ENCODE measurements around the gene SMARCE1.

DNA sequence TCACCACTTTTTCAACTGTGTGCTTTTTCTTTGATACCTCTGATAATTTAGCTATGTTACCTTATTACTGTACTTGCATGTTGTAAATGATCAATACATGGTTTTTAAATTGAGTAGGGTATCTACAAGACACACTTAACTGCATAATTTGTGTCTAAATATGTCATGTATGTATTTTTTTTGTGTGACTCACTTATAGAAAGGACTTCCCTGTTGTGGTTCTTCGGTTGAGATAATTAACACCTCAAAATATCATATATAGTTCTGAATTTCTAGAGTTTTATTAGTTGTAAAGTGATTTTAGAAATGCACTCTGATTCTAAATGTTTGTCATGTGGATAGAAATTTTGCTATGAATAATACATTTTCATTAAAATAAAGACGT, 31.9 kb upstream of the SMARCE1 start:
- TF ChIP-seq, protein P1, sequence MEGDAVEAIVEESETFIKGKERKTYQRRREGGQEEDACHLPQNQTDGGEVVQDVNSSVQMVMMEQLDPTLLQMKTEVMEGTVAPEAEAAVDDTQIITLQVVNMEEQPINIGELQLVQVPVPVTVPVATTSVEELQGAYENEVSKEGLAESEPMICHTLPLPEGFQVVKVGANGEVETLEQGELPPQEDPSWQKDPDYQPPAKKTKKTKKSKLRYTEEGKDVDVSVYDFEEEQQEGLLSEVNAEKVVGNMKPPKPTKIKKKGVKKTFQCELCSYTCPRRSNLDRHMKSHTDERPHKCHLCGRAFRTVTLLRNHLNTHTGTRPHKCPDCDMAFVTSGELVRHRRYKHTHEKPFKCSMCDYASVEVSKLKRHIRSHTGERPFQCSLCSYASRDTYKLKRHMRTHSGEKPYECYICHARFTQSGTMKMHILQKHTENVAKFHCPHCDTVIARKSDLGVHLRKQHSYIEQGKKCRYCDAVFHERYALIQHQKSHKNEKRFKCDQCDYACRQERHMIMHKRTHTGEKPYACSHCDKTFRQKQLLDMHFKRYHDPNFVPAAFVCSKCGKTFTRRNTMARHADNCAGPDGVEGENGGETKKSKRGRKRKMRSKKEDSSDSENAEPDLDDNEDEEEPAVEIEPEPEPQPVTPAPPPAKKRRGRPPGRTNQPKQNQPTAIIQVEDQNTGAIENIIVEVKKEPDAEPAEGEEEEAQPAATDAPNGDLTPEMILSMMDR (IDR thresholded peaks at IDR 0.05; ENCODE audit: low read length) = no peak
- no peak for TF ChIP-seq EZH2 (IDR thresholded peaks at IDR 0.05; ENCODE audit: borderline replicate concordance, low read length)

All from OCI-LY1 (cell line).